Astrocyte (in vitro differentiated cells and primary cell): ENCODE measurements around the gene KYNU. TPM values are rescaled to one million over a fixed set of nuclear protein-coding genes. Genes with fewer than 3 reads are reported as not detected.

Source experiments
- DNase-seq: peaks from one replicate; pipeline ENCODE4 v3.0.0-alpha.2; 2010; ENCODE audit warnings: low read depth
- FAIRE-seq: peaks from 2 replicates; lab custom pipeline; 2011; peaks lifted over from hg19 to GRCh38; lab: Jason Lieb, UNC
- H2AFZ ChIP-seq: 2 replicates; pipeline ENCODE4 v1.6.0; 2012; ENCODE audit warnings: low read depth, low read length, inconsistent platforms
- H3K27ac ChIP-seq: 2 replicates; pipeline ENCODE4 v1.5.1; 2011; ENCODE audit warnings: low read depth, low read length, inconsistent platforms
- H3K27me3 ChIP-seq: 2 replicates; pipeline ENCODE4 v1.6.0; 2011; ENCODE audit warnings: low read length, inconsistent platforms; ENCODE audit not compliant: insufficient read depth
- H3K36me3 ChIP-seq: 2 replicates; pipeline ENCODE4 v1.5.1; 2011; ENCODE audit warnings: low read length, inconsistent platforms; ENCODE audit not compliant: insufficient read depth
- H3K4me1 ChIP-seq: 2 replicates; pipeline ENCODE4 v1.5.1; 2011; ENCODE audit warnings: low read length, inconsistent platforms; ENCODE audit not compliant: insufficient read depth
- H3K4me2 ChIP-seq: 2 replicates; pipeline ENCODE4 v1.6.0; 2012; ENCODE audit warnings: low read length, inconsistent platforms
- H3K4me3 ChIP-seq: 2 replicates; pipeline ENCODE4 v1.5.1; 2011; ENCODE audit warnings: low read depth, mild to moderate bottlenecking, low read length, inconsistent platforms; ENCODE audit not compliant: insufficient read depth
- H3K79me2 ChIP-seq: 2 replicates; pipeline ENCODE4 v1.6.0; 2012; ENCODE audit warnings: mild to moderate bottlenecking, low read length, inconsistent platforms; ENCODE audit not compliant: insufficient read depth
- H3K9ac ChIP-seq: 2 replicates; pipeline ENCODE4 v1.6.0; 2012; ENCODE audit warnings: mild to moderate bottlenecking, low read length, inconsistent platforms
- H3K9me3 ChIP-seq: 2 replicates; pipeline ENCODE4 v1.5.1; 2012; ENCODE audit warnings: low read depth, mild to moderate bottlenecking, low read length, inconsistent platforms; ENCODE audit not compliant: insufficient read depth
- H4K20me1 ChIP-seq: 2 replicates; pipeline ENCODE4 v1.6.0; 2012; ENCODE audit warnings: low read length, inconsistent platforms; ENCODE audit not compliant: insufficient read depth
- H3K27ac Mint-ChIP-seq: one replicate; pipeline ENCODE4 v1.8.0; 2021; ENCODE audit warnings: mild to moderate bottlenecking, mixed read lengths; ENCODE audit not compliant: unreplicated experiment
- H3K27me3 Mint-ChIP-seq: one replicate; pipeline ENCODE4 v1.8.0; 2021; ENCODE audit warnings: low read depth, mixed read lengths; ENCODE audit not compliant: unreplicated experiment
- H3K36me3 Mint-ChIP-seq: one replicate; pipeline ENCODE4 v1.8.0; 2021; ENCODE audit warnings: low read depth, mixed read lengths; ENCODE audit not compliant: unreplicated experiment
- H3K4me1 Mint-ChIP-seq: one replicate; pipeline ENCODE4 v1.8.0; 2021; ENCODE audit warnings: low read depth, mixed read lengths; ENCODE audit not compliant: unreplicated experiment
- H3K4me3 Mint-ChIP-seq: one replicate; pipeline ENCODE4 v1.8.0; 2021; ENCODE audit warnings: mild to moderate bottlenecking, moderate library complexity, mixed read lengths; ENCODE audit not compliant: unreplicated experiment
- H3K9me3 Mint-ChIP-seq: one replicate; pipeline ENCODE4 v1.8.0; 2021; ENCODE audit warnings: mild to moderate bottlenecking, mixed read lengths; ENCODE audit not compliant: unreplicated experiment
- CTCF ChIP-seq: IDR thresholded peaks from 2 replicates; pipeline ENCODE4 v1.5.1; 2011; ENCODE audit warnings: low read depth, mild to moderate bottlenecking, inconsistent platforms, low read length, moderate library complexity; ENCODE audit not compliant: insufficient read depth
- EZH2 ChIP-seq: IDR thresholded peaks from 2 replicates; pipeline ENCODE4 v1.6.1; 2012; ENCODE audit warnings: mild to moderate bottlenecking, low read length, inconsistent platforms; ENCODE audit not compliant: insufficient read depth
- total RNA-seq: library from RNA; stranded (reverse); gene quantifications from 2 replicates; pipeline ENCODE4 v1.2.1, GENCODE V29; 2021

Gene KYNU
- total RNA-seq, 1 donor from 2014 or later, result 1.2 TPM

DNA sequence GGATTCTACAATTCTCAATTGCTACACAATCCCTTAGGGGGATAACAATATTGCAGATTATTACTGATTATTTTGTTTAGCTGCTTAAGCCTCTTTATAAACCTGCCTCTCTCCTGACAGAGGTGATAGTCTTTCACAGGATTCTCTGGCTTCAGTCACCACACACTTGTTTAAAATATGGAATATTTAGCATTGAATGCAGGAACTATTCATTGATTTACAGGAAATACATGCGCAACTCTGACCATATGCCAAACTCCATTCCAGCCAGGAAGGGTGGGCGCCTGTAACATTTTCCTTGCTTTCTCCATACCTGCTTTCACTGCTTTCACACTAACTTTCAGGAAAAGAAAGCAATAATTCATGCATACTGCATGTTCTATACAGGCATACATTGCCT lies 207.0 kb downstream of the KYNU start:
- no peak for FAIRE-seq
- H3K4me2 ChIP-seq, result no peak overlapping the region
- DNase-seq, result no peak
- H3K4me3 Mint-ChIP-seq, result no peak overlapping the region
- no peaks in the 10 kb centered on the region for H3K9me3 Mint-ChIP-seq
- no peaks in the 10 kb centered on the region for H3K27me3 ChIP-seq
- H3K27me3 Mint-ChIP-seq, result no peaks in the 10 kb centered on the region
- H2AFZ ChIP-seq, result no peak overlapping the region
- H3K4me3 ChIP-seq, result no peak overlapping the region
- no peaks in the 10 kb centered on the region for H3K36me3 ChIP-seq
- no peaks in the 10 kb centered on the region for H4K20me1 ChIP-seq
- no peak overlapping the region for H3K9ac ChIP-seq
- TF ChIP-seq CTCF (no peak), EZH2 (no peak)
- H3K4me1 Mint-ChIP-seq, result peaks cover 3% of the 10 kb centered on the region
- peaks cover 4% of the 10 kb centered on the region for H3K4me1 ChIP-seq
- no peaks in the 10 kb centered on the region for H3K9me3 ChIP-seq
- no peaks in the 10 kb centered on the region for H3K79me2 ChIP-seq
- no peak overlapping the region for H3K27ac Mint-ChIP-seq
- H3K27ac ChIP-seq, result no peak overlapping the region
- H3K36me3 Mint-ChIP-seq, result no peaks in the 10 kb centered on the region

GRCh38 chr2:143085125-143085784 lies 207.8 kb downstream of the KYNU start:
- FAIRE-seq, result no peak

More at GRCh38 chr2:143085125-143085784, 207.8 kb downstream of the KYNU start:
- H3K36me3 Mint-ChIP-seq, result no peaks in the 10 kb centered on the region
- TF ChIP-seq EZH2 (no peak), CTCF (no peak)
- peaks cover 3% of the 10 kb centered on the region for H3K4me1 Mint-ChIP-seq
- Histone ChIP-seq H3K27ac (no peak overlapping the region), H3K4me3 (no peak overlapping the region), H3K9me3 (no peaks in the 10 kb centered on the region), H3K4me2 (no peak overlapping the region), H3K9ac (no peak overlapping the region), H3K4me1 (peaks cover 4% of the 10 kb centered on the region), H2AFZ (no peak overlapping the region), H3K79me2 (no peaks in the 10 kb centered on the region), H3K27me3 (no peaks in the 10 kb centered on the region), H3K36me3 (no peaks in the 10 kb centered on the region), H4K20me1 (no peaks in the 10 kb centered on the region)
- no peak for DNase-seq
- no peak overlapping the region for H3K27ac Mint-ChIP-seq
- no peaks in the 10 kb centered on the region for H3K9me3 Mint-ChIP-seq
- no peak overlapping the region for H3K4me3 Mint-ChIP-seq
- H3K27me3 Mint-ChIP-seq, result no peaks in the 10 kb centered on the region
